Lower lobe of right lung (tissue), 2 donors: Measurements from ENCODE around the gene OR51B6. TPM values are rescaled to one million over a fixed set of nuclear protein-coding genes. Genes with fewer than 3 reads are reported as not detected.
"Not testable (repeated sequence)": the region's sequence is repeated elsewhere in the genome, so short reads cannot be mapped to it uniquely, and the experiment has no call there.

Experiments
- ATAC-seq, 2 donors: fragments of 200-7000 bp; cut with Tn5 transposase; one replicate each; pipeline ENCODE4 v1.9.1; 2020 to 2022; ENCODE audit warnings: mild to moderate bottlenecking in 2 of 2, moderate library complexity in 2 of 2
- DNase-seq: peaks from one replicate; pipeline ENCODE4 v3.0.0-alpha.2; 2020
- H3K27ac ChIP-seq: fragments of 200-600 bp; one replicate; pipeline ENCODE4 v1.8.0; 2022
- H3K27me3 ChIP-seq: fragments of 200-600 bp; one replicate; pipeline ENCODE4 v1.8.0; 2022; ENCODE audit warnings: low read depth
- H3K36me3 ChIP-seq: fragments of 200-600 bp; one replicate; pipeline ENCODE4 v1.8.0; 2022; ENCODE audit warnings: mild to moderate bottlenecking
- H3K4me1 ChIP-seq: fragments of 200-600 bp; one replicate; pipeline ENCODE4 v1.8.0; 2022
- H3K4me3 ChIP-seq: fragments of 200-600 bp; one replicate; pipeline ENCODE4 v1.8.0; 2022; ENCODE audit warnings: mild to moderate bottlenecking
- H3K9me3 ChIP-seq: fragments of 200-600 bp; one replicate; pipeline ENCODE4 v1.8.0; 2022
- intact Hi-C: fragments of 100-400 bp; cut with DNase I; formaldehyde crosslinking; loops from one replicate; pipeline ENCODE4 v1.11.0; 2022
- total RNA-seq: library from RNA; stranded (reverse); fragmentation: NEBNext Ultra II Directional; extraction: Animal tissue kit (Norgen Biotek cat#: 25700); gene quantifications from one replicate; pipeline ENCODE4 v1.2.1, GENCODE V29; 2021
- TF ChIP-seq, protein P1 (sequence below): fragments of 200-600 bp; IDR thresholded peaks from one replicate; pipeline ENCODE4 v1.8.0; 2022; ENCODE audit warnings: antibody characterized with exemption, mild to moderate bottlenecking
- donor health status: DM: no; HTN: yes; CAD: no; lungs with severe emphysema.

The OR51B6 gene
- total RNA-seq, 1 donor from 2014 or later = not detected

DNA sequence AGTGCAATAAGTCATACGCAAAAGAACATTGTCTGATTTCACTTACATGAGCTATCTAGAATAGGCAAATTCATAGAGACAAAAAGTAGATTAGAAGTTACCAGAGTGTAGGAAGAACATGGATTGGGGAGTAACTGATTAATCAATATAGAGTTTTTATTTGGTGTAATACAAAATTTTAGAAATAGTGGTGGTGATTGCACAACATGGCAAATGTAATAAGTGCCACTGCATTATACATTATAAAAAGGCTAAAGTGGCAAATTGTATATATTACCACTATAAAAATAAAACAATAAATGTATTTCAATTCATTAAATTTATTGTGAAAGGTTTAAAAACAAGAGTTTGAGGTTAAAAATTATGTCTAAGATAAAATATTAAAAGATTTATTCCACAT, 40.9 kb upstream of the OR51B6 start:
- TF ChIP-seq, protein P1, sequence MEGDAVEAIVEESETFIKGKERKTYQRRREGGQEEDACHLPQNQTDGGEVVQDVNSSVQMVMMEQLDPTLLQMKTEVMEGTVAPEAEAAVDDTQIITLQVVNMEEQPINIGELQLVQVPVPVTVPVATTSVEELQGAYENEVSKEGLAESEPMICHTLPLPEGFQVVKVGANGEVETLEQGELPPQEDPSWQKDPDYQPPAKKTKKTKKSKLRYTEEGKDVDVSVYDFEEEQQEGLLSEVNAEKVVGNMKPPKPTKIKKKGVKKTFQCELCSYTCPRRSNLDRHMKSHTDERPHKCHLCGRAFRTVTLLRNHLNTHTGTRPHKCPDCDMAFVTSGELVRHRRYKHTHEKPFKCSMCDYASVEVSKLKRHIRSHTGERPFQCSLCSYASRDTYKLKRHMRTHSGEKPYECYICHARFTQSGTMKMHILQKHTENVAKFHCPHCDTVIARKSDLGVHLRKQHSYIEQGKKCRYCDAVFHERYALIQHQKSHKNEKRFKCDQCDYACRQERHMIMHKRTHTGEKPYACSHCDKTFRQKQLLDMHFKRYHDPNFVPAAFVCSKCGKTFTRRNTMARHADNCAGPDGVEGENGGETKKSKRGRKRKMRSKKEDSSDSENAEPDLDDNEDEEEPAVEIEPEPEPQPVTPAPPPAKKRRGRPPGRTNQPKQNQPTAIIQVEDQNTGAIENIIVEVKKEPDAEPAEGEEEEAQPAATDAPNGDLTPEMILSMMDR = no peak
- no peaks in the 10 kb centered on the region for H3K27me3 ChIP-seq
- H3K4me1 ChIP-seq = no peaks in the 10 kb centered on the region
- H3K27ac ChIP-seq = no peak overlapping the region
- no peaks in the 10 kb centered on the region for H3K36me3 ChIP-seq
- H3K4me3 ChIP-seq = no peak overlapping the region
- ATAC-seq (no peak), DNase-seq (no peak)
- H3K9me3 ChIP-seq = no peaks in the 10 kb centered on the region
- intact Hi-C loops = no loop called here

DNA sequence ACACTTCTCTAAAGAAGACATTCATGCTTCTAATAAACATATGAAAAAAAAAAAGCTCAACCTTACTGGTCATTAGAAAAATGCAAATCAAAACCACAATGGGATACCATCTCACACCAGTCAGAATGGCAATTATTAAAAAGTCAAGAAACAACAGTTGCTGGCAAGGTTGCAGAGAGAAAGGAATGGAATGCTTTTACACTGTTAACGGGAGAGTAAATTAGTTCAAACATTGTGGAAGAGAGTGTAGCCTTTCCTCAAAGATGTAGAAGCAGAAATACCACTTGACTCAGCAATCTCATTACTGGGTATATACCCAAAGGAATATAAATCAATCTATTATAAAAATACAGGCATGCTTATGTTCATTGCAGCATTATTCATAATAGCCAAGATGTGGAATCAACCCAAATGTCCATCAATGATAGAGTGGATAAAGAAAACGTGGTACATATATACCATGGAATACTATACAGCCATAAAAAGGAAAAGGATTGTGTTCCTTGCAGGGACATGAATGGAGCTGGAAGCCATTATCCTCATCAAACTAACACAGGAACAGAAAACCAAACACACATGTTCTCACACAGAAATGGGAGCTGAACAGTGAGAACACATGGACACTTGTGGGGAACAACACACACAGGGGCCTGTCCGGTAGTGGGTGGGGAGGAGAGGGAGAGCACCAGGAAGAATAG, 37.8 kb upstream of the OR51B6 start:
- DNase-seq, H3K36me3 ChIP-seq, H3K27me3 ChIP-seq, H3K27ac ChIP-seq, H3K4me1 ChIP-seq, intact Hi-C loops, H3K9me3 ChIP-seq, H3K4me3 ChIP-seq, ATAC-seq: not testable (repeated sequence)

DNA sequence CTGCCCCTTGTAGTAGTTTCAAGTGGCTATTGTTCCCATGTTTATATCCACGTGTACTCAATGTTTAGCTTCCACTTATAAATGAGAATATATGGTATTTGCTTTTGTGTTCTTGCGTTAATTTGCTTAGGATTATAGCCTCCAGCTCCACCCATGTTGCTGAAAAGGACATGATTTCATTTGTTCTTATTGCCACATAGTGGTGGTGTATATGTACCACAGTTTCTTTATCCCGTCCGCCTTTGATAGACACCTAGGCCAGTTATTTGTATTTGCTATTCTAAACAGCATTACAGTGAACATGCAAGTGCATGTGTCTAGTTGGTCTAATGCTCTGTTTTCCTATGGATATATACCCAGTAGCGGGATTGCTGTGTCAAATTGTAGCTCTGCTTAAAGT, 34.0 kb upstream of the OR51B6 start:
- no peaks in the 10 kb centered on the region for H3K9me3 ChIP-seq
- DNase-seq (no peak), ATAC-seq (no peak)
- H3K4me1 ChIP-seq = no peaks in the 10 kb centered on the region
- H3K27me3 ChIP-seq = no peaks in the 10 kb centered on the region
- no peak overlapping the region for H3K27ac ChIP-seq
- intact Hi-C loops = no loop called here
- no peak overlapping the region for H3K4me3 ChIP-seq
- H3K36me3 ChIP-seq = no peaks in the 10 kb centered on the region
- TF ChIP-seq, protein P1 = no peak

DNA sequence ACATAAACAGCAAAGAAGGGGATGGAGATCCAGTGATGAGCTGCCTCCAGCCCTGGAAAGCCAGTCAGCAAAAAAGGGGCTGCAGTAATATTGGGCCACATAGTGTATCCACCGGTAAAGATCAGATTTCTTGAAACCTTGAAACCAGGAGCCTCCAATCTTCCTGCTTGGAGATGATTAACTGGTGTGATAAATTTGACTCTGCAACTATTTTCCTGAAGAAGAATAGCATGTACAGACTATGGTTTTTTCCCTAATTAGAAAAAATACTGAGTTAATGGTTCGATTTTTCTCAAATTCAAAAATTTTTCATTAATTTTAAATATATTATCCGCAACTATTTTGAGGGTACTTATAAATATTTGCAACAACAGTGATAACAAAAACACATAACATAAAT, 27.1 kb upstream of the OR51B6 start, which contains the start of gene OR51B2:
TSS of gene OR51B2 (minus strand) at position 101 of the 400 bp plus-strand sequence. CDS start at position 101, 0 bp downstream.
- TF ChIP-seq, protein P1 = no peak
- no peak within 1 kb of the TSS for H3K4me3 ChIP-seq

DNA sequence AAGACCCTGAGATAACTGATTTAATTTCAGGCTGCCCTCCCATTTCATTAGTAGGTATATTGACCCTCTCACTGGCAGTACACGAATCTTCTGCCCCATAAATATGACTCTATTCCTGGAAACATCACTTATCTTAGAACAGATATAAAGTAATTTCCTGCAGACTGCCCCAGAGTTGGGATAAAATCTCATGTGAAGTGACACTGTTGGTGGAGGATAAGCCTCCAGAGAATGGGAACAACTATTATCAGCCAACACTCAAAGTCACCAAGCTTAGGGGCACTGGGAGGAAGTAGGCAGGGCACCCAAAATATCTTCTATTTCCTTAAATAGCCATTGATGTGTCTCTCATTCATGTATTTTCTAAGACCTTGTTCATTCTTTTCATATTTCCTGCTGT, 16.1 kb upstream of the OR51B6 start:
- no peak overlapping the region for H3K27ac ChIP-seq
- TF ChIP-seq, protein P1 = no peak
- ATAC-seq = no peak
- no peak overlapping the region for H3K4me3 ChIP-seq
- H3K36me3 ChIP-seq = no peaks in the 10 kb centered on the region
- H3K27me3 ChIP-seq = no peaks in the 10 kb centered on the region
- H3K9me3 ChIP-seq = no peaks in the 10 kb centered on the region
- intact Hi-C loops = no loop called here
- no peaks in the 10 kb centered on the region for H3K4me1 ChIP-seq
- no peak for DNase-seq

More for the DNA sequence above, 27.1 kb upstream of the OR51B6 start, which contains the start of gene OR51B2:
- H3K27me3 ChIP-seq = no peaks in the 10 kb centered on the region
- DNase-seq = no peak
- no peak within 1 kb of the TSS for H3K27ac ChIP-seq
- no peaks in the 10 kb centered on the region for H3K4me1 ChIP-seq
- no peaks in the 10 kb centered on the region for H3K36me3 ChIP-seq
- intact Hi-C loops = no loop called here
- no peaks in the 10 kb centered on the region for H3K9me3 ChIP-seq
- ATAC-seq = no peak

DNA sequence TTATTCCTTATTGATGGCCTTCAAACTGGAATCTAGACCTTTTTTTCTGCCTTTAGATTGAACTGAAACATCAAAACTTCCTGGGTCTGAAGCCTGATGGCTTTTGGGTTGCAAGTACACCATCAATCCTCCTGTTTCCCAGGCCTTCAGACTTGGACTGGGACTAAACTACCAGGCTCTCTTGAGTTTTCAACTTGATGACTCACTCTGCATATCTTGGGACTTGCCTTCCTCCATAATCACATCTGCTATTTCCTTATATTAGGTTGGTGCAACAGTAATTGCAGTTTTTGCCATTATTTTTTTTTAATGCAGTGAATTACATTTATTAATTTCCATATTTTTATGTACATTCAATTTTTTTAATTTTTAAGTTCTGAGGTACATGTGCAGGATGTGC, 15.0 kb upstream of the OR51B6 start:
- Histone ChIP-seq H3K36me3 (no peaks in the 10 kb centered on the region), H3K27me3 (no peaks in the 10 kb centered on the region), H3K4me3 (no peak overlapping the region), H3K27ac (no peak overlapping the region), H3K9me3 (no peaks in the 10 kb centered on the region), H3K4me1 (no peaks in the 10 kb centered on the region)
- ATAC-seq (no peak), DNase-seq (no peak)
- intact Hi-C loops = no loop called here
- TF ChIP-seq, protein P1 = no peak

DNA sequence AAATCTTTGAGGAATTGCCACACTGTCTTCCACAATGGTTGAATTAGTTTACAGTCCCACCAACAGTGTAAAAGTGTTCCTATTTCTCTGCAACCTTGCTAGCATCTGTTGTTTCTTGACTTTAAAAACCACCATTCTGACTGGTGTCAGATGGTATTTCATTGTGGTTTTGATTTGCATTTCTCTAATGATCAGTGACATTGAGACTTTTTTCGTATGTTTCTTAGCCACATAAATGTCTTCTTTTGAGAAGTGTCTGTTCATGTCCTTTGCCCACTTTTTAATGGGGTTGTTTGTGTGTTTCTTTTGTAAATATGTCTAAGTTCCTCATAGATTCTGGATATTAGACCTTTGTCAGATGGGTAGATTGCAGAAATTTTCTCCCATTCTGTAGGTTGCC, 14.1 kb upstream of the OR51B6 start:
- DNase-seq, intact Hi-C loops, H3K9me3 ChIP-seq, H3K36me3 ChIP-seq, H3K4me3 ChIP-seq, H3K27ac ChIP-seq, H3K27me3 ChIP-seq, H3K4me1 ChIP-seq, ATAC-seq: not testable (repeated sequence)
